ENCODE data around the gene ATOH8.
"Not testable (repeated sequence)": the region's sequence is repeated elsewhere in the genome, so short reads cannot be mapped to it uniquely, and the experiment has no call there.

ATOH8 gene

GRCh38 chr2:85712849-85713612, 40.8 kb upstream of the ATOH8 start:
- peaks cover 5% of the 10 kb centered on the region for H3K27me3 ChIP-seq (ENCODE audit: insufficient read depth, low read length)
- no peak overlapping the region for H3K27ac ChIP-seq (ENCODE audit: low read depth, low read length, poor library complexity, severe bottlenecking)
- no peak overlapping the region for H3K4me2 ChIP-seq (ENCODE audit: low read length)
- H2AFZ ChIP-seq (ENCODE audit: low read length) = no peak overlapping the region
- no peaks in the 10 kb centered on the region for H4K20me1 ChIP-seq (ENCODE audit: insufficient read depth, low read length)
- no peaks in the 10 kb centered on the region for H3K4me1 ChIP-seq (ENCODE audit: insufficient read depth, low read length, severe bottlenecking)
- H3K9ac ChIP-seq (ENCODE audit: low read length) = no peak overlapping the region
- H3F3A ChIP-seq (ENCODE audit: insufficient read depth, low read length) = no peaks in the 10 kb centered on the region
- H3K36me3 ChIP-seq (ENCODE audit: insufficient read depth, low read length) = no peaks in the 10 kb centered on the region
- TF ChIP-seq EZH2 (IDR thresholded peaks at IDR 0.05; ENCODE audit: borderline replicate concordance, low read length) = no peak
- TF ChIP-seq CTCF (IDR thresholded peaks at IDR 0.05; ENCODE audit: low read length) = no peak
- H3K4me3 ChIP-seq (ENCODE audit: low read depth, low read length, poor library complexity, severe bottlenecking) = no peak overlapping the region
- no peaks in the 10 kb centered on the region for H3K9me2 ChIP-seq (ENCODE audit: low read depth, low read length)
- H3K9me3 ChIP-seq (ENCODE audit: low read length) = no peaks in the 10 kb centered on the region
- H3K79me2 ChIP-seq (ENCODE audit: insufficient read depth, low read length) = no peaks in the 10 kb centered on the region

DNA sequence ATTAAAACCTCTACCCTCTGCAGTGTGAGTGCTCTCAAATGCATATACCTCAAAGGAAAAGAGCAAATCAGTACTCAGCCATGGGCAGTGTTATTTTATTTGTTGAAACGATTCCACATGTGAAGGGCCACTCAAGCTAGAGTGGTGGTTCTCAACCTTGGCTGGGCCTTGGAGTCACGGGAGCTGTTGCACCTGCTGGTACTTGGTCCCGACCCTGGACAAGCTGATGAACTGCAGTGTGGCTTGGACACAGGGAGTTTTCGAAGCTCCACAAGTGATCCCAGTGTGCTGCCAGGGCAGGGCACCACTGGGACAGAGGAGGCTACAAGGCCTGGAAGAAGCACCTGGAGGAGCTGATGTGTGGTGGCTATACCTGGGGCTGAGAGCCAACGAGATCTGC, 40.0 kb upstream of the ATOH8 start:
- no peaks in the 10 kb centered on the region for H3K4me1 ChIP-seq (ENCODE audit: insufficient read depth, low read length, severe bottlenecking)
- no peaks in the 10 kb centered on the region for H3K9me3 ChIP-seq (ENCODE audit: low read length)
- H3K27me3 ChIP-seq (ENCODE audit: insufficient read depth, low read length) = peaks cover 5% of the 10 kb centered on the region; the same call in 1 of the 2 replicates
- no peak overlapping the region for H3K4me3 ChIP-seq (ENCODE audit: low read depth, low read length, poor library complexity, severe bottlenecking)
- no peaks in the 10 kb centered on the region for H3K79me2 ChIP-seq (ENCODE audit: insufficient read depth, low read length)
- H3K9ac ChIP-seq (ENCODE audit: low read length) = no peak overlapping the region
- TF ChIP-seq EZH2 (IDR thresholded peaks at IDR 0.05; ENCODE audit: borderline replicate concordance, low read length) (no peak), CTCF (IDR thresholded peaks at IDR 0.05; ENCODE audit: low read length) (no peak)
- H3K9me2 ChIP-seq (ENCODE audit: low read depth, low read length) = no peaks in the 10 kb centered on the region
- no peak overlapping the region for H3K4me2 ChIP-seq (ENCODE audit: low read length)
- no peaks in the 10 kb centered on the region for H4K20me1 ChIP-seq (ENCODE audit: insufficient read depth, low read length)
- H3F3A ChIP-seq (ENCODE audit: insufficient read depth, low read length) = no peaks in the 10 kb centered on the region
- no peak overlapping the region for H2AFZ ChIP-seq (ENCODE audit: low read length)
- no peak overlapping the region for H3K27ac ChIP-seq (ENCODE audit: low read depth, low read length, poor library complexity, severe bottlenecking)
- no peaks in the 10 kb centered on the region for H3K36me3 ChIP-seq (ENCODE audit: insufficient read depth, low read length)

DNA sequence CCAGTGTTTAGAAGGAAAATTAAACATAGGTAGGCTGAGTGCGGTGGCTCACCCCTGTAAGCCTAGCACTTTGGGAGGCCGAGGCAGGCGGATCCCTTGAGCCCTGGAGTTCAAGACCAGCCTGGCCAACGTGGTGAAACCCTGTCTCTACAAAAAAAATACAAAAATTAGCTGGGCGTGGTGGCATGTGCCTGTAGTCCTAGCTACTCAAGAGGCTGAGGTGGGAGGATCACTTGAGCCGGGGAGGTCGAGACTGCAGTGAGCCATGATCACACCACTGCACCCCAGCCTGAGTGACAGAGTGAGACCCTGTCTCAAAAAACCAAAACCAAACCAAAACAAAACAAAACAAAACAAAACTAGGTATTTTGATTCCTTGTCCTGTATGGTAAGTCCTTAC, 39.4 kb upstream of the ATOH8 start:
- not testable (repeated sequence) for H2AFZ ChIP-seq (ENCODE audit: low read length); H3F3A ChIP-seq (ENCODE audit: insufficient read depth, low read length); H3K4me3 ChIP-seq (ENCODE audit: low read depth, low read length, poor library complexity, severe bottlenecking); H3K27ac ChIP-seq (ENCODE audit: low read depth, low read length, poor library complexity, severe bottlenecking); H3K79me2 ChIP-seq (ENCODE audit: insufficient read depth, low read length); H3K9me2 ChIP-seq (ENCODE audit: low read depth, low read length); H3K36me3 ChIP-seq (ENCODE audit: insufficient read depth, low read length); H3K9me3 ChIP-seq (ENCODE audit: low read length); H4K20me1 ChIP-seq (ENCODE audit: insufficient read depth, low read length); H3K4me1 ChIP-seq (ENCODE audit: insufficient read depth, low read length, severe bottlenecking); H3K4me2 ChIP-seq (ENCODE audit: low read length); H3K9ac ChIP-seq (ENCODE audit: low read length); H3K27me3 ChIP-seq (ENCODE audit: insufficient read depth, low read length)

- H3K27me3 ChIP-seq (ENCODE audit: insufficient read depth, low read length) = peaks cover 5% of the 10 kb centered on the region; the same call in 1 of the 2 replicates
- H2AFZ ChIP-seq (ENCODE audit: low read length) = no peak overlapping the region
- no peaks in the 10 kb centered on the region for H4K20me1 ChIP-seq (ENCODE audit: insufficient read depth, low read length)
- H3K79me2 ChIP-seq (ENCODE audit: insufficient read depth, low read length) = no peaks in the 10 kb centered on the region
- H3K9me2 ChIP-seq (ENCODE audit: low read depth, low read length) = no peaks in the 10 kb centered on the region
- no peaks in the 10 kb centered on the region for H3F3A ChIP-seq (ENCODE audit: insufficient read depth, low read length)
- TF ChIP-seq CTCF (IDR thresholded peaks at IDR 0.05; ENCODE audit: low read length) = no peak
- no peak for TF ChIP-seq EZH2 (IDR thresholded peaks at IDR 0.05; ENCODE audit: borderline replicate concordance, low read length)
- no peak overlapping the region for H3K27ac ChIP-seq (ENCODE audit: low read depth, low read length, poor library complexity, severe bottlenecking)
- H3K9ac ChIP-seq (ENCODE audit: low read length) = no peak overlapping the region
- H3K36me3 ChIP-seq (ENCODE audit: insufficient read depth, low read length) = no peaks in the 10 kb centered on the region
- H3K4me1 ChIP-seq (ENCODE audit: insufficient read depth, low read length, severe bottlenecking) = no peaks in the 10 kb centered on the region
- no peaks in the 10 kb centered on the region for H3K9me3 ChIP-seq (ENCODE audit: low read length)
- H3K4me2 ChIP-seq (ENCODE audit: low read length) = no peak overlapping the region
- no peak overlapping the region for H3K4me3 ChIP-seq (ENCODE audit: low read depth, low read length, poor library complexity, severe bottlenecking)
These were observed 39.0 kb upstream of the ATOH8 start for GRCh38 chr2:85714841-85715240.

Data from OCI-LY1 (cell line).